Mucosa of stomach (tissue), 1 donor: ENCODE results near the gene RHBDL1.

ENCODE experiments used
- H3K27me3 ChIP-seq: one replicate; pipeline ENCODE4 v1.7.0; 2013; ENCODE audit warnings: mild to moderate bottlenecking, low read length; ENCODE audit not compliant: control insufficient read depth, insufficient read depth
- H3K36me3 ChIP-seq: one replicate; pipeline ENCODE4 v1.7.0; 2013; ENCODE audit warnings: low read length; ENCODE audit not compliant: control insufficient read depth, insufficient read depth
- H3K4me1 ChIP-seq: one replicate; pipeline ENCODE4 v1.7.0; 2013; ENCODE audit warnings: mild to moderate bottlenecking, low read length; ENCODE audit not compliant: control insufficient read depth, insufficient read depth
- H3K4me3 ChIP-seq: one replicate; pipeline ENCODE4 v1.7.0; 2013; ENCODE audit warnings: low read length
- H3K9ac ChIP-seq: one replicate; pipeline ENCODE4 v1.7.0; 2013; ENCODE audit warnings: mild to moderate bottlenecking, low read length, moderate library complexity
- H3K9me3 ChIP-seq: one replicate; pipeline ENCODE4 v1.7.0; 2013; ENCODE audit warnings: mild to moderate bottlenecking, low read length, moderate library complexity; ENCODE audit not compliant: control insufficient read depth
- donor health status: Pancreatic carcinoma.

Gene RHBDL1

GRCh38 chr16:674214-674881 lies 1.1 kb upstream of the RHBDL1 start:
- peaks cover 6% of the 10 kb centered on the region for H3K27me3 ChIP-seq
- H3K9me3 ChIP-seq: no peaks in the 10 kb centered on the region
- no peak overlapping the region for H3K9ac ChIP-seq
- H3K4me3 ChIP-seq: no peak overlapping the region
- peaks cover 6% of the 10 kb centered on the region for H3K36me3 ChIP-seq
- H3K4me1 ChIP-seq: peaks cover 35% of the 10 kb centered on the region

GRCh38 chr16:675884-676564 lies 553 bp downstream of the RHBDL1 start:
- Histone ChIP-seq H3K9me3 (no peaks in the 10 kb centered on the region), H3K36me3 (peaks cover 5% of the 10 kb centered on the region), H3K9ac (no peak overlapping the region), H3K4me1 (peaks cover 39% of the 10 kb centered on the region), H3K4me3 (no peak overlapping the region), H3K27me3 (peaks cover 6% of the 10 kb centered on the region)

GRCh38 chr16:676565-676902 lies 1.1 kb downstream of the RHBDL1 start:
- Histone ChIP-seq H3K4me3 (no peak overlapping the region), H3K4me1 (peaks cover 44% of the 10 kb centered on the region), H3K36me3 (no peaks in the 10 kb centered on the region), H3K27me3 (peaks cover 6% of the 10 kb centered on the region), H3K9ac (no peak overlapping the region), H3K9me3 (no peaks in the 10 kb centered on the region)

GRCh38 chr16:676913-677312 lies 1.4 kb downstream of the RHBDL1 start:
- peaks cover 3% of the 10 kb centered on the region for H3K36me3 ChIP-seq

GRCh38 chr16:677316-678190 lies 2.1 kb downstream of the RHBDL1 start:
- no peak overlapping the region for H3K4me3 ChIP-seq
- H3K9me3 ChIP-seq: no peaks in the 10 kb centered on the region
- peaks cover 54% of the 10 kb centered on the region for H3K4me1 ChIP-seq
- peaks cover 6% of the 10 kb centered on the region for H3K27me3 ChIP-seq
- H3K36me3 ChIP-seq: peaks cover 9% of the 10 kb centered on the region
- no peak overlapping the region for H3K9ac ChIP-seq

More at GRCh38 chr16:676913-677312, 1.4 kb downstream of the RHBDL1 start:
- no peak overlapping the region for H3K9ac ChIP-seq
- no peaks in the 10 kb centered on the region for H3K9me3 ChIP-seq
- peaks cover 48% of the 10 kb centered on the region for H3K4me1 ChIP-seq
- no peak overlapping the region for H3K4me3 ChIP-seq
- peaks cover 6% of the 10 kb centered on the region for H3K27me3 ChIP-seq

GRCh38 chr16:678209-678857 lies 2.9 kb downstream of the RHBDL1 start:
- H3K36me3 ChIP-seq: peaks cover 15% of the 10 kb centered on the region
- H3K4me3 ChIP-seq: no peak overlapping the region
- peaks cover 61% of the 10 kb centered on the region for H3K4me1 ChIP-seq
- peaks cover 6% of the 10 kb centered on the region for H3K27me3 ChIP-seq
- H3K9ac ChIP-seq: no peak overlapping the region
- no peaks in the 10 kb centered on the region for H3K9me3 ChIP-seq

- peaks cover 63% of the 10 kb centered on the region for H3K4me1 ChIP-seq
- no peak overlapping the region for H3K4me3 ChIP-seq
- H3K36me3 ChIP-seq: peaks cover 15% of the 10 kb centered on the region
- no peaks in the 10 kb centered on the region for H3K9me3 ChIP-seq
- peak overlapping the region; percentile 37 for H3K9ac ChIP-seq
- peaks cover 6% of the 10 kb centered on the region for H3K27me3 ChIP-seq
Observed at GRCh38 chr16:678858-679813, 3.7 kb downstream of the RHBDL1 start.

- H3K9me3 ChIP-seq: no peaks in the 10 kb centered on the region
- H3K4me1 ChIP-seq: peaks cover 56% of the 10 kb centered on the region
- peaks cover 2% of the 10 kb centered on the region for H3K27me3 ChIP-seq
- peak within 1 kb of the TSS; percentile 41 for H3K4me3 ChIP-seq
- peaks cover 15% of the 10 kb centered on the region for H3K36me3 ChIP-seq
- peak within 1 kb of the TSS; percentile 76 for H3K9ac ChIP-seq
Observed at GRCh38 chr16:679814-680624, 4.5 kb downstream of the RHBDL1 start, which contains the start of gene STUB1. TSS of gene STUB1 (plus strand) at chr16:680410. CDS start at chr16:680526, 116 bp downstream.

- no peaks in the 10 kb centered on the region for H3K27me3 ChIP-seq
- H3K36me3 ChIP-seq: peaks cover 15% of the 10 kb centered on the region
- H3K9ac ChIP-seq: peak overlapping the region; percentile 76
- peaks cover 52% of the 10 kb centered on the region for H3K4me1 ChIP-seq
- H3K4me3 ChIP-seq: peak overlapping the region; percentile 41
- H3K9me3 ChIP-seq: no peaks in the 10 kb centered on the region
Observed at GRCh38 chr16:680625-680945, 5.1 kb downstream of the RHBDL1 start.

GRCh38 chr16:680967-681745 lies 5.7 kb downstream of the RHBDL1 start:
- Histone ChIP-seq H3K36me3 (peaks cover 15% of the 10 kb centered on the region), H3K27me3 (no peaks in the 10 kb centered on the region), H3K9me3 (no peaks in the 10 kb centered on the region), H3K4me3 (peak overlapping the region; percentile 41), H3K9ac (peak overlapping the region; percentile 76), H3K4me1 (peaks cover 52% of the 10 kb centered on the region)
